H1 (cell line): ENCODE results near the gene SEMA3F. TPM values are rescaled to one million over a fixed set of nuclear protein-coding genes. Genes with fewer than 3 reads are reported as not detected.

Experiments used
- CTCF ChIA-PET: fragments of 300-600 bp; sonication (Branson Sonifier 250); formaldehyde crosslinking; loops from one replicate; lab custom pipeline; 2021; ENCODE audit not compliant: partially characterized antibody; lab: Charles Lee
- POLR2A ChIA-PET: fragments of 300-600 bp; sonication (Branson Sonifier 250); formaldehyde crosslinking; loops from one replicate; lab custom pipeline; 2021; ENCODE audit warnings: inconsistent platforms; ENCODE audit not compliant: partially characterized antibody; lab: Charles Lee
- DNase-seq, 2 experiments: peaks; one replicate each; pipeline versions ENCODE4 v3.0.0 to v3.0.0-alpha.2; 2010 to 2022; ENCODE audit warnings: low spot score in 2 of 2, low read depth in 1 of 2, mixed read lengths in 1 of 2
- FAIRE-seq: peaks from 2 replicates; lab custom pipeline; 2011; peaks lifted over from hg19 to GRCh38; lab: Jason Lieb, UNC
- H2AFZ ChIP-seq: 2 replicates; pipeline ENCODE4 v1.8.1; 2012; ENCODE audit warnings: low read length, inconsistent platforms
- H2AK5ac ChIP-seq: 2 replicates; pipeline ENCODE4 v1.6.1; 2013; ENCODE audit warnings: low read depth, low read length
- H2BK120ac ChIP-seq: replicated peaks from 2 replicates; pipeline ENCODE3; 2013; ENCODE audit warnings: low read depth, low read length, inconsistent platforms
- H2BK12ac ChIP-seq: 2 replicates; pipeline ENCODE4 v1.6.1; 2013; ENCODE audit warnings: low read depth, low read length
- H2BK15ac ChIP-seq: 2 replicates; pipeline ENCODE4 v1.6.1; 2013; ENCODE audit warnings: low read length
- H2BK20ac ChIP-seq: 2 replicates; pipeline ENCODE4 v1.6.1; 2013; ENCODE audit warnings: low read length
- H2BK5ac ChIP-seq: 2 replicates; pipeline ENCODE4 v1.6.1; 2013; ENCODE audit warnings: low read depth, low read length
- H3K14ac ChIP-seq: 2 replicates; pipeline ENCODE4 v1.6.1; 2013; ENCODE audit warnings: inconsistent platforms; ENCODE audit not compliant: insufficient read length
- H3K18ac ChIP-seq: 2 replicates; pipeline ENCODE4 v1.6.1; 2013; ENCODE audit warnings: low read length; ENCODE audit errors: extremely low read depth
- H3K23ac ChIP-seq: 2 replicates; pipeline ENCODE4 v1.6.1; 2013; ENCODE audit warnings: inconsistent platforms; ENCODE audit not compliant: insufficient read length
- H3K23me2 ChIP-seq: 2 replicates; pipeline ENCODE4 v1.6.1; 2013; ENCODE audit warnings: low read depth, low read length
- H3K27ac ChIP-seq: 2 replicates; pipeline ENCODE4 v1.6.1; 2011; ENCODE audit warnings: low read depth, low read length, inconsistent platforms
- H3K27me3 ChIP-seq, 4 experiments: replicated peaks in 1 of 4; 1 replicate in 1 of 4; 2 replicates in 3 of 4; pipeline versions ENCODE4 v1.6.1 to v1.8.1; 2011 to 2013; ENCODE audit warnings: low read length in 3 of 4, mild to moderate bottlenecking in 3 of 4, inconsistent platforms in 2 of 4, mixed read lengths in 2 of 4, moderate library complexity in 1 of 4; ENCODE audit not compliant: control insufficient read depth in 3 of 4, insufficient read depth in 3 of 4; ENCODE audit errors: extremely low read depth in 1 of 4
- H3K36me3 ChIP-seq, 4 experiments: 2 replicates each; pipeline versions ENCODE4 v1.6.1 to v1.8.1; 2011 to 2013; ENCODE audit warnings: mild to moderate bottlenecking in 4 of 4, low read length in 3 of 4, moderate library complexity in 2 of 4, control low read depth in 1 of 4, inconsistent platforms in 1 of 4; ENCODE audit not compliant: insufficient read depth in 4 of 4, control insufficient read depth in 2 of 4
- H3K4ac ChIP-seq: replicated peaks from 2 replicates; pipeline ENCODE3; 2013; ENCODE audit warnings: low read length, low read depth, mixed read lengths, inconsistent platforms; ENCODE audit not compliant: insufficient read length
- H3K4me1 ChIP-seq, 4 experiments: replicated peaks in 1 of 4; 1 replicate in 1 of 4; 2 replicates in 3 of 4; pipeline versions ENCODE4 v1.6.1 to v1.8.1; 2011 to 2013; ENCODE audit warnings: low read length in 3 of 4, inconsistent platforms in 2 of 4, mixed read lengths in 1 of 4; ENCODE audit not compliant: insufficient read depth in 4 of 4, control insufficient read depth in 3 of 4
- H3K4me2 ChIP-seq, 2 experiments: 2 replicates each; pipeline versions ENCODE4 v1.6.1 to v1.8.1; 2011 to 2013; ENCODE audit warnings: low read depth in 2 of 2, low read length in 2 of 2, control low read depth in 1 of 2, inconsistent platforms in 1 of 2, mild to moderate bottlenecking in 1 of 2; ENCODE audit not compliant: insufficient read depth in 1 of 2
- H3K4me3 ChIP-seq, 4 experiments: fragments of 200-600, 300-600 bp in 1 of 4; sonication (generic), shearing (Covaris generic), sonication (Bioruptor Twin) in 1 of 4; 2 replicates each; pipeline versions ENCODE4 v1.5.1 to v1.8.1; 2011 to 2016; ENCODE audit warnings: low read length in 4 of 4, low read depth in 3 of 4, control low read depth in 2 of 4, inconsistent platforms in 2 of 4, mild to moderate bottlenecking in 2 of 4, mixed read lengths in 1 of 4, moderate library complexity in 1 of 4; ENCODE audit not compliant: insufficient read depth in 2 of 4; ENCODE audit errors: extremely low read depth in 1 of 4
- H3K56ac ChIP-seq: replicated peaks from 2 replicates; pipeline ENCODE3; 2013; ENCODE audit warnings: low read depth, mild to moderate bottlenecking, mixed read lengths, low read length, inconsistent platforms; ENCODE audit not compliant: insufficient read length
- H3K79me1 ChIP-seq: 2 replicates; pipeline ENCODE4 v1.6.1; 2013; ENCODE audit warnings: low read depth, low read length, control low read depth
- H3K79me2 ChIP-seq, 2 experiments: 2 replicates each; pipeline versions ENCODE4 v1.6.1 to v1.8.1; 2012 to 2013; ENCODE audit warnings: low read length in 2 of 2, mild to moderate bottlenecking in 2 of 2, inconsistent platforms in 1 of 2; ENCODE audit not compliant: insufficient read depth in 2 of 2, control insufficient read depth in 1 of 2
- H3K9ac ChIP-seq, 4 experiments: replicated peaks in 1 of 4; 1 replicate in 1 of 4; 2 replicates in 3 of 4; pipeline versions ENCODE4 v1.6.1 to v1.8.1; 2011 to 2013; ENCODE audit warnings: low read depth in 3 of 4, low read length in 3 of 4, control low read depth in 2 of 4, mild to moderate bottlenecking in 2 of 4, moderate library complexity in 2 of 4, inconsistent platforms in 1 of 4; ENCODE audit errors: extremely low read depth in 1 of 4
- H3K9me3 ChIP-seq, 2 experiments: 2 replicates each; pipeline versions ENCODE4 v1.6.1 to v1.8.1; 2012 to 2013; ENCODE audit warnings: mild to moderate bottlenecking in 2 of 2, moderate library complexity in 2 of 2, control low read depth in 1 of 2, inconsistent platforms in 1 of 2, low read depth in 1 of 2, low read length in 1 of 2, mixed read lengths in 1 of 2; ENCODE audit not compliant: insufficient read depth in 2 of 2
- H4K20me1 ChIP-seq, 2 experiments: replicated peaks in 1 of 2; 2 replicates each; pipeline versions ENCODE3 to v1.8.1; 2011 to 2013; ENCODE audit warnings: inconsistent platforms in 2 of 2, low read length in 2 of 2, mild to moderate bottlenecking in 1 of 2; ENCODE audit not compliant: insufficient read depth in 2 of 2, control insufficient read depth in 1 of 2
- H4K5ac ChIP-seq: 2 replicates; pipeline ENCODE4 v1.6.1; 2013; ENCODE audit warnings: low read length, low read depth, mixed read lengths, inconsistent platforms; ENCODE audit not compliant: insufficient read length
- H4K8ac ChIP-seq: 2 replicates; pipeline ENCODE4 v1.8.0; 2013; ENCODE audit warnings: mild to moderate bottlenecking, moderate library complexity, low read length, inconsistent platforms; ENCODE audit not compliant: insufficient read depth; ENCODE audit errors: extremely low read depth
- H4K91ac ChIP-seq: replicated peaks from 2 replicates; pipeline ENCODE3; 2013; ENCODE audit warnings: low read length, mixed read lengths, inconsistent platforms; ENCODE audit not compliant: insufficient read length
- CEBPB ChIP-seq: IDR thresholded peaks from 2 replicates; pipeline ENCODE4 v1.6.1; 2012; ENCODE audit warnings: low read depth, low read length
- SIN3A ChIP-seq, 2 experiments: IDR thresholded peaks in 1 of 2; conservative IDR thresholded peaks in 1 of 2; 2 replicates each; pipeline ENCODE4 v1.6.1; 2011 to 2012; ENCODE audit warnings: low read length in 2 of 2, improper control_type of control experiment in 1 of 2, low read depth in 1 of 2, mild to moderate bottlenecking in 1 of 2
- SP2 ChIP-seq: IDR thresholded peaks from 2 replicates; pipeline ENCODE4 v1.6.1; 2012; ENCODE audit warnings: mild to moderate bottlenecking, low read length, inconsistent platforms
- WGBS, 2 experiments: shearing (Covaris generic) in 1 of 2; methylation state at CpG; one replicate each; pipeline versions ENCODE4 v1.1.6 to v1.1.7; 2013 to 2015; ENCODE audit warnings: low lambda C conversion rate in 2 of 2, mixed read lengths in 2 of 2, inconsistent platforms in 1 of 2, low coverage in 1 of 2, missing lambda C conversion rate in 1 of 2; ENCODE audit not compliant: insufficient replicate concordance in 2 of 2, insufficient coverage in 1 of 2, insufficient read length in 1 of 2; ENCODE audit errors: extremely low coverage in 1 of 2, missing lambda C conversion rate in 1 of 2; 5-methylcytosine and 5-hydroxymethylcytosine counted together
- polyA plus RNA-seq, 7 experiments: library from polyadenylated mRNA; depleted of rRNA in 3 of 7; stranded (reverse) in 5 of 7; unstranded in 2 of 7; fragments of >200 nt in 5 of 7; fragments of 200-250 nt in 2 of 7; gene quantifications; 1 replicate in 5 of 7; 2 replicates in 1 of 7; 4 replicates in 1 of 7; pipeline versions ENCODE4 v1.2.1 to v1.2.3, GENCODE V29; 2011 to 2013; ENCODE audit warnings: missing spikeins in 2 of 7, mixed read lengths in 2 of 7
- total RNA-seq: library from RNA; stranded (reverse); fragmentation: NEBNext Ultra II Directional; extraction: Animal tissue kit (Norgen Biotek cat#: 25700); gene quantifications from 2 replicates; pipeline ENCODE4 v1.2.1, GENCODE V29; 2021

The SEMA3F gene
- total and polyA plus RNA-seq, 2 of the 8 experiments (the other 6 are each of a cell fraction or from before 2014, with no cell fraction given): 20.3 to 37.0 TPM

- H3K56ac ChIP-seq: no peak overlapping the region
- 0 out of 2 replicates have a peak overlapping the region, but pooled peaks have one; percentile 32 for H2BK20ac ChIP-seq
- H3K4me2 ChIP-seq: no peak overlapping the region
- H3K4me1 ChIP-seq: peaks cover 4 to 18% (median 13%) of the 10 kb centered on the region in 4 experiments
- TF ChIP-seq CEBPB: no peak
- no peak for TF ChIP-seq SP2
- TF ChIP-seq SIN3A (conservative IDR thresholded peaks at IDR 0.05 in 1 of 2, IDR thresholded peaks at IDR 0.05 in 1 of 2; ENCODE audit: low read depth in 1 of 2, low read length in 2 of 2): peak; percentile 42 to 71; a peak in 1 of 4 replicates
- H2AFZ ChIP-seq: no peak overlapping the region
- H3K23me2 ChIP-seq: no peaks in the 10 kb centered on the region
- no peak overlapping the region for H3K23ac ChIP-seq
- H3K4me3 ChIP-seq: no peak overlapping the region
- POLR2A ChIA-PET: interaction anchor here (0.8 to 1.6 kb wide), 2 partner anchors 8 to 17 kb away, joined by 3 to 4 read pairs; no protein-coding TSS in a partner anchor
- no peaks in the 10 kb centered on the region for H4K20me1 ChIP-seq
- no peak overlapping the region for H2BK5ac ChIP-seq
- H2BK120ac ChIP-seq: no peak overlapping the region
- H3K27me3 ChIP-seq: no peaks in the 10 kb centered on the region; a peak in 1 of 7 replicates
- no peak overlapping the region for H4K5ac ChIP-seq
- H3K79me1 ChIP-seq: no peaks in the 10 kb centered on the region
- WGBS, 2 experiments: 89% methylated on average over 2 of the region's 2 CpGs; no CpG with 5 or more reads in 1 of the 2 experiments
- DNase-seq (no peak), FAIRE-seq (no peak)
- no peaks in the 10 kb centered on the region for H3K9me3 ChIP-seq
- H3K14ac ChIP-seq: no peak overlapping the region
- no peak overlapping the region for H4K8ac ChIP-seq
- CTCF ChIA-PET: interaction anchor here (0.6 to 20.9 kb wide), 13 partner anchors 9 to 452 kb away, joined by 3 to 591 read pairs (median 4); partner anchors contain the start of gene GNAT1
- no peaks in the 10 kb centered on the region for H3K36me3 ChIP-seq
- no peaks in the 10 kb centered on the region for H3K79me2 ChIP-seq
- H2BK15ac ChIP-seq: no peak overlapping the region
- no peak overlapping the region for H3K27ac ChIP-seq
- no peak overlapping the region for H4K91ac ChIP-seq
- H2BK12ac ChIP-seq: 0 out of 2 replicates have a peak overlapping the region, but pooled peaks have one; percentile 27
- H3K9ac ChIP-seq: no peak overlapping the region
- no peak overlapping the region for H3K18ac ChIP-seq
- no peak overlapping the region for H2AK5ac ChIP-seq
- H3K4ac ChIP-seq: no peak overlapping the region
Observed at GRCh38 chr3:50130436-50130835, 24.7 kb upstream of the SEMA3F start.
